Myometrial cell (primary cell): ENCODE measurements around the gene GPAM. TPM values are rescaled to one million over a fixed set of nuclear protein-coding genes. Genes with fewer than 3 reads are reported as not detected.

Experiments
- total RNA-seq: library from RNA; depleted of rRNA; stranded (reverse); fragments of >200 nt; gene quantifications from 2 replicates; pipeline ENCODE4 v1.2.3, GENCODE V29; 2015

The GPAM gene, protein sequence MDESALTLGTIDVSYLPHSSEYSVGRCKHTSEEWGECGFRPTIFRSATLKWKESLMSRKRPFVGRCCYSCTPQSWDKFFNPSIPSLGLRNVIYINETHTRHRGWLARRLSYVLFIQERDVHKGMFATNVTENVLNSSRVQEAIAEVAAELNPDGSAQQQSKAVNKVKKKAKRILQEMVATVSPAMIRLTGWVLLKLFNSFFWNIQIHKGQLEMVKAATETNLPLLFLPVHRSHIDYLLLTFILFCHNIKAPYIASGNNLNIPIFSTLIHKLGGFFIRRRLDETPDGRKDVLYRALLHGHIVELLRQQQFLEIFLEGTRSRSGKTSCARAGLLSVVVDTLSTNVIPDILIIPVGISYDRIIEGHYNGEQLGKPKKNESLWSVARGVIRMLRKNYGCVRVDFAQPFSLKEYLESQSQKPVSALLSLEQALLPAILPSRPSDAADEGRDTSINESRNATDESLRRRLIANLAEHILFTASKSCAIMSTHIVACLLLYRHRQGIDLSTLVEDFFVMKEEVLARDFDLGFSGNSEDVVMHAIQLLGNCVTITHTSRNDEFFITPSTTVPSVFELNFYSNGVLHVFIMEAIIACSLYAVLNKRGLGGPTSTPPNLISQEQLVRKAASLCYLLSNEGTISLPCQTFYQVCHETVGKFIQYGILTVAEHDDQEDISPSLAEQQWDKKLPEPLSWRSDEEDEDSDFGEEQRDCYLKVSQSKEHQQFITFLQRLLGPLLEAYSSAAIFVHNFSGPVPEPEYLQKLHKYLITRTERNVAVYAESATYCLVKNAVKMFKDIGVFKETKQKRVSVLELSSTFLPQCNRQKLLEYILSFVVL
- total RNA-seq, result 6.6 and 9.7 TPM in 2 replicates

DNA sequence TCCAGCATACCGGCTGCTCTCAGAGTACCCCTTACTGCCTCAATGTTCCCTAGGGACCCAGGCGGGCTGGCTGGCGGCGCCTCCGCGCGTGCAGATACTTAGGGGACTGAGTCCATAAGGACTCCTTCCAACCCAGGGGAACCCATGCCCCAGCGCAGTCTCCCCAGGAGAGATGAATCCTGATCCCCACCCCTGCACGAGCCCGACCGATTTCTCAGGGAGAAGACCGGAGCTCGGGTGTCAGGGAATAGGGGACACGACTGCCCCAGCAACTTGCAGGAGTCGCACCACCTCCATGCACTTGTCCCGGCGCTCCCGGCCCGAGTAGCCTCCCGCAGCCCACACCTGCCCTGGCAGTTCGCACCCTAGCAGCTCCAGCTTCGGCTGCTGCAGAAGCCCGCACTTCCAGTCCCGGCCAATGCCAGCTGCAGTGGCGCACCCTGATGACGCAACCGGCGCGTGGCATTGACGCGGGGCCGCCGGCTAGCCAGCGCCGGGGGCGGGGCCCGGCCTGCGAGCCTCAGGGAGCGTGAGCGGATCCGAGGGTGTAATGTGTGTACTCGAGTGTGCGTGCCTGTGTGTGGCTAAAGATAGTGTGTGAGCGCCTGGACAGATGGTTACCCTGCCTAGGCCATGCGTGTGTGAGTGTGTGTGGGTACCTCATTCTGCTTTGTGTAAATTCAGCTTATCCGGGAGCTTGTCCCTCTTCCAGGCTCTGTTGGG is at the start of gene GPAM:
GPAM (minus strand) TSS at position 437 of the 723 bp plus-strand sequence. CDS start 1,981 bp downstream, outside the sequence.

Other genes with a start within 250 kb of the GPAM start
- not detected in 2 replicates for gene TECTB, start 99.6 kb upstream of the GPAM start, total RNA-seq
- 1.4 and 1.8 TPM in 2 replicates for gene ACSL5, start 190.4 kb upstream of the GPAM start, total RNA-seq